B cell (primary cell): ENCODE measurements around the gene KCTD18. TPM values are rescaled to one million over a fixed set of nuclear protein-coding genes. Genes with fewer than 3 reads are reported as not detected.

Experiments
- ATAC-seq: fragments of 200-7000 bp; cut with Tn5 transposase; one replicate; pipeline ENCODE4 v1.10.0; 2021; ENCODE audit warnings: low read depth, mild to moderate bottlenecking, moderate number of reproducible peaks, moderate library complexity
- CTCF ChIA-PET: fragments of 350-600 bp; sonication (Branson Sonifier 250); formaldehyde crosslinking; loops from one replicate; lab custom pipeline; 2021; ENCODE audit warnings: antibody characterized with exemption, inconsistent platforms; lab: Charles Lee
- POLR2A ChIA-PET: fragments of 350-600 bp; sonication (Branson Sonifier 250); formaldehyde crosslinking; loops from one replicate; lab custom pipeline; 2021; ENCODE audit warnings: antibody characterized with exemption; lab: Charles Lee
- DNase-seq: peaks from one replicate; pipeline ENCODE4 v3.0.0; 2013
- H2AFZ ChIP-seq: 2 replicates; pipeline ENCODE4 v1.6.1; 2012; ENCODE audit warnings: mild to moderate bottlenecking, low read depth, low read length; ENCODE audit not compliant: insufficient read depth, poor library complexity, severe bottlenecking
- H3K27ac ChIP-seq, 2 donors: 1 replicate in 1 of 2; 2 replicates in 1 of 2; pipeline ENCODE4 v1.5.1; 2012 to 2013; ENCODE audit warnings: low read length in 2 of 2, mild to moderate bottlenecking in 2 of 2, moderate library complexity in 1 of 2
- H3K27me3 ChIP-seq, 4 experiments: fragments of 200-600 bp in 1 of 4; sonication (generic) in 1 of 4; replicated peaks in 1 of 4; 1 replicate in 2 of 4; 2 replicates in 2 of 4; pipeline versions ENCODE4 v1.6.1 to v1.7.0; 2013 to 2016; ENCODE audit warnings: low read length in 3 of 4, mild to moderate bottlenecking in 2 of 4, mixed read lengths in 1 of 4, moderate library complexity in 1 of 4; ENCODE audit not compliant: insufficient read depth in 4 of 4, control insufficient read depth in 3 of 4; ENCODE audit errors: control extremely low read depth in 1 of 4
- H3K36me3 ChIP-seq, 2 experiments: replicated peaks in 1 of 2; 1 replicate in 1 of 2; 2 replicates in 1 of 2; pipeline versions ENCODE4 v1.6.1 to v1.7.1; 2013; ENCODE audit warnings: low read length in 1 of 2; ENCODE audit not compliant: insufficient read depth in 2 of 2, control insufficient read depth in 1 of 2; ENCODE audit errors: control extremely low read depth in 1 of 2, extremely low read depth in 1 of 2
- H3K4me1 ChIP-seq, 2 donors: fragments of 200-600 bp in 1 of 2; sonication (generic) in 1 of 2; 1 replicate in 1 of 2; 2 replicates in 1 of 2; pipeline versions ENCODE4 v1.5.1 to v1.6.1; 2013 to 2017; ENCODE audit warnings: low read length in 2 of 2; ENCODE audit not compliant: control insufficient read depth in 2 of 2, insufficient read depth in 2 of 2
- H3K4me2 ChIP-seq: replicated peaks from 2 replicates; pipeline ENCODE3; 2012; ENCODE audit warnings: mild to moderate bottlenecking, low read depth, low read length; ENCODE audit not compliant: poor library complexity, severe bottlenecking
- H3K4me3 ChIP-seq, 5 experiments: fragments of 200-600 bp in 1 of 5; sonication (generic) in 1 of 5; 1 replicate in 3 of 5; 2 replicates in 2 of 5; pipeline versions ENCODE4 v1.5.1 to v1.7.0; 2011 to 2016; ENCODE audit warnings: low read length in 4 of 5, mild to moderate bottlenecking in 4 of 5, low read depth in 2 of 5, control low read depth in 1 of 5, moderate library complexity in 1 of 5; ENCODE audit not compliant: insufficient read depth in 1 of 5; ENCODE audit errors: control extremely low read depth in 1 of 5, extremely low read depth in 1 of 5
- H3K79me2 ChIP-seq: fragments of 200-600 bp; sonication (generic); one replicate; pipeline ENCODE4 v1.6.0; 2016; ENCODE audit warnings: low read length; ENCODE audit not compliant: control insufficient read depth, insufficient read depth
- H3K9ac ChIP-seq: fragments of 200-600 bp; sonication (generic); 2 replicates; pipeline ENCODE4 v1.6.1; 2017; ENCODE audit warnings: mild to moderate bottlenecking, low read length, moderate library complexity
- H3K9me3 ChIP-seq, 3 donors: one replicate each; pipeline versions ENCODE4 v1.6.1 to v1.7.1; 2013; ENCODE audit warnings: low read length in 2 of 3; ENCODE audit not compliant: control insufficient read depth in 2 of 3, insufficient read depth in 1 of 3; ENCODE audit errors: control extremely low read depth in 1 of 3
- H4K20me1 ChIP-seq: 2 replicates; pipeline ENCODE4 v1.6.0; 2012; ENCODE audit warnings: mild to moderate bottlenecking, low read length; ENCODE audit not compliant: insufficient read depth, control insufficient read depth, poor library complexity, severe bottlenecking
- H3K27ac Mint-ChIP-seq: one replicate; pipeline ENCODE4 v1.8.0; 2021; ENCODE audit warnings: mixed read lengths
- H3K27me3 Mint-ChIP-seq: one replicate; pipeline ENCODE4 v1.8.0; 2021; ENCODE audit warnings: mixed read lengths
- H3K4me1 Mint-ChIP-seq: one replicate; pipeline ENCODE4 v1.8.0; 2021; ENCODE audit warnings: mixed read lengths
- H3K4me3 Mint-ChIP-seq: one replicate; pipeline ENCODE4 v1.8.0; 2021; ENCODE audit warnings: mixed read lengths
- H3K9me3 Mint-ChIP-seq: one replicate; pipeline ENCODE4 v1.8.0; 2022; ENCODE audit warnings: mixed read lengths; ENCODE audit not compliant: insufficient read depth
- CTCF ChIP-seq: fragments of 200-600 bp; IDR thresholded peaks from one replicate; pipeline ENCODE4 v1.8.0; 2022; ENCODE audit warnings: antibody characterized with exemption, mild to moderate bottlenecking
- EZH2 ChIP-seq: IDR thresholded peaks from 2 replicates; pipeline ENCODE4 v1.6.1; 2012; ENCODE audit warnings: borderline replicate concordance, low read depth, mild to moderate bottlenecking, moderate library complexity, low read length; ENCODE audit not compliant: insufficient read depth, poor library complexity, severe bottlenecking
- WGBS: methylation state at CpG from one replicate; pipeline ENCODE4 v1.1.5; 2013; ENCODE audit warnings: missing lambda C conversion rate; ENCODE audit not compliant: insufficient coverage; 5-methylcytosine and 5-hydroxymethylcytosine counted together
- intact Hi-C: fragments of 100-400 bp; cut with micrococcal nuclease; formaldehyde crosslinking; loops from one replicate; pipeline ENCODE4 v1.10.0; 2022
- polyA plus RNA-seq: library from polyadenylated mRNA; depleted of rRNA; stranded (reverse); fragments of >200 nt; gene quantifications from 2 replicates; pipeline ENCODE4 v1.2.3, GENCODE V29; 2012
- total RNA-seq, 2 donors: library from RNA; stranded (reverse); fragments of 120-200 nt in 1 of 2; gene quantifications; 1 replicate in 1 of 2; 2 replicates in 1 of 2; pipeline versions ENCODE4 v1.2.3 to v1.2.4, GENCODE V29; 2013 to 2022

Gene KCTD18
- total and polyA plus RNA-seq, 2 donors (not counting 1 experiment from before 2014, with no cell fraction given) = 15.3 to 20.2 TPM

DNA sequence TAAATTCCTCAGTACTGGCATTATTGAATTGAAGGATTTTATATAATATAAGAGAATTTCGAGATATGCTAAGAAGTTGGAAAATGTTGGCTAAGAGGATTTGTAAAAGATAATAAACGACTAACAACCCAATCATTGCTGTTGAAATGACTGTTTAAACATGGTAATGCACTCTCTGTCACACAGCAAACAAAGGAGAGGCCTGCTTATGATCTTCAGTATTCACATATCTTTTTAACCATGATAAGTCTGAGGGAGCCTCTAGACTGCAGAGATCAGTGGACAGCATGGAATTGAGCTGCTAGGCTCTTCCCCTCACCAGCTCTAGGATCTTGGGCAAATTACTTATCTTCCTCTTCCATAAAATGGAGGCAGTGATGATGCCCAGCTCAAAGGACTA lies 2.7 kb downstream of the KCTD18 start:
- H3K9me3 ChIP-seq = no peaks in the 10 kb centered on the region
- H3K4me3 ChIP-seq = no peak overlapping the region
- POLR2A ChIA-PET = no interaction called here
- H3K4me1 Mint-ChIP-seq = peaks cover 30% of the 10 kb centered on the region
- H3K79me2 ChIP-seq = peaks cover 21% of the 10 kb centered on the region
- H3K9ac ChIP-seq = no peak overlapping the region
- H2AFZ ChIP-seq = no peak overlapping the region
- CTCF ChIA-PET = no interaction called here
- H3K27me3 ChIP-seq = peaks cover 0 to 6% (median 0%) of the 10 kb centered on the region in 4 experiments
- no peak for DNase-seq
- peaks cover 3 to 19% of the 10 kb centered on the region in 2 experiments for H3K36me3 ChIP-seq
- WGBS = no CpG with 5 or more reads among the region's 2 CpGs
- H3K27me3 Mint-ChIP-seq = no peaks in the 10 kb centered on the region
- H4K20me1 ChIP-seq = peaks cover 6% of the 10 kb centered on the region
- no peak for ATAC-seq
- H3K27ac ChIP-seq = no peak overlapping the region
- H3K4me3 Mint-ChIP-seq = no peak overlapping the region
- no peak overlapping the region for H3K4me2 ChIP-seq
- intact Hi-C loops = no loop called here
- H3K27ac Mint-ChIP-seq = no peak overlapping the region
- H3K9me3 Mint-ChIP-seq = no peaks in the 10 kb centered on the region
- TF ChIP-seq CTCF = no peak
- TF ChIP-seq EZH2 = no peak
- H3K4me1 ChIP-seq = peaks cover 15 to 21% of the 10 kb centered on the region in 2 donors

GRCh38 chr2:200506679-200507078 lies 3.2 kb downstream of the KCTD18 start:
- H3K27me3 ChIP-seq = peaks cover 0 to 1% (median 0%) of the 10 kb centered on the region in 4 experiments
- CTCF ChIA-PET = no interaction called here
- peaks cover 15 to 21% of the 10 kb centered on the region in 2 donors for H3K4me1 ChIP-seq
- H3K36me3 ChIP-seq = peaks cover 3 to 19% of the 10 kb centered on the region in 2 experiments
- no peaks in the 10 kb centered on the region for H3K27me3 Mint-ChIP-seq
- intact Hi-C loops = no loop called here
- peaks cover 30% of the 10 kb centered on the region for H3K4me1 Mint-ChIP-seq
- H3K4me2 ChIP-seq = no peak overlapping the region
- H3K27ac Mint-ChIP-seq = no peak overlapping the region
- POLR2A ChIA-PET = no interaction called here
- ATAC-seq = no peak
- peaks cover 6% of the 10 kb centered on the region for H4K20me1 ChIP-seq
- no peak overlapping the region for H3K4me3 ChIP-seq
- no peaks in the 10 kb centered on the region for H3K9me3 Mint-ChIP-seq
- DNase-seq = no peak
- no peak overlapping the region for H3K4me3 Mint-ChIP-seq
- H3K79me2 ChIP-seq = peaks cover 21% of the 10 kb centered on the region
- no peaks in the 10 kb centered on the region for H3K9me3 ChIP-seq
- H2AFZ ChIP-seq = no peak overlapping the region
- TF ChIP-seq CTCF (no peak), EZH2 (no peak)
- no peak overlapping the region for H3K9ac ChIP-seq
- WGBS = 100% methylated on average over 4 of the region's 9 CpGs
- H3K27ac ChIP-seq = no peak overlapping the region
